RPMI8226 (cell line): ENCODE results near the gene INPP5A.
"Not testable (repeated sequence)": the region's sequence is repeated elsewhere in the genome, so short reads cannot be mapped to it uniquely, and the experiment has no call there.

ENCODE experiments used
- DNase-seq: peaks from one replicate; pipeline ENCODE4 v3.0.0-alpha.2; 2015

Gene INPP5A

DNA sequence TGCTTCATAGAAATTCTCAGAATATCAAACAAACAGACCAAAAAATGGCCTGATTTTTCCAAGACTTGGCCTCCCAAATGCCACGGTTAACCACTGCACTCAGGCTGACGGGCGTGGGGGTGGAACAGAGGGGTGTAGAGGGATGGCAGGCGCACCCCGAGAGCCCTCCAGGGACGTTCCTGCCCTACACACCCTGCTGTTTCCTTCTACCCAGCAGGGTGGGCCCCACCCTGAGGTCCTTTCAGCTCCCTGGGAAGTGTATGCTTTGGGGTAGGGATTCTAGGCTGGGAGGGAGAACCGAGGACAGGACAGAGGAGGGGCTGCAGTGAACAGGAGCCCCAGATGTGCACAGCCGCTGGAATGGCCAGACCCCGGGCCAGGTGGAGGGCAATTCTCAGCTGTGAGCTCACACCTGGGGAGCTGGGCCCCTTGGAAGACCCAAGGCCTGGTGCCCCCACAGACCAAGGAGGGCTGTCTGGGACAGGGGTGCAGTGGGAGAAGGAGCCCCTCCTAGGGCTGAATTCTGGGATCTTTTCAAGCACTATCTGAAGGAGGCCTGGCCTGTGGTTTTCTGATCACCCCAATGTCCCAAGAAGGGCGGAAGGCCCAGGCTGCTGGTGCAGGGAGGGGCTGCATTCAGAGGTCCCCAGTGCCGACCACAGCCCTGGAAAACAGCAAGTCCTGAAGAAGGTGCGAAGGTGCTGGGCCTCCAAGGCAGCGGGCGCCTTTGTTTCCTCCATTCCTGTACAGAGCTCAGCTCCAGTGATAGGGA, 32.9 kb upstream of the INPP5A start:
- DNase-seq, result no peak

DNA sequence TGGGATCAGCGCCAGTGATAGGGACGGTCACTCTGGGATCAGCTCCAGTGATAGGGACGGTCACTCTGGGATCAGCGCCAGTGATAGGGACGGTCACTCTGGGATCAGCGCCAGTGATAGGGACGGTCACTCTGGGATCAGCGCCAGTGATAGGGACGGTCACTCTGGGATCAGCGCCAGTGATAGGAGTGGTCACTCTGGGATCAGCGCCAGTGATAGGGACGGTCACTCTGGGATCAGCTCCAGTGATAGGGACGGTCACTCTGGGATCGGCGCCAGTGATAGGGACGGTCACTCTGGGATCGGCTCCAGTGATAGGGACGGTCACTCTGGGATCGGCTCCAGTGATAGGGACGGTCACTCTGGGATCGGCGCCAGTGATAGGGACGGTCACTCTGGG, 32.0 kb upstream of the INPP5A start:
- DNase-seq, result not testable (repeated sequence)

DNA sequence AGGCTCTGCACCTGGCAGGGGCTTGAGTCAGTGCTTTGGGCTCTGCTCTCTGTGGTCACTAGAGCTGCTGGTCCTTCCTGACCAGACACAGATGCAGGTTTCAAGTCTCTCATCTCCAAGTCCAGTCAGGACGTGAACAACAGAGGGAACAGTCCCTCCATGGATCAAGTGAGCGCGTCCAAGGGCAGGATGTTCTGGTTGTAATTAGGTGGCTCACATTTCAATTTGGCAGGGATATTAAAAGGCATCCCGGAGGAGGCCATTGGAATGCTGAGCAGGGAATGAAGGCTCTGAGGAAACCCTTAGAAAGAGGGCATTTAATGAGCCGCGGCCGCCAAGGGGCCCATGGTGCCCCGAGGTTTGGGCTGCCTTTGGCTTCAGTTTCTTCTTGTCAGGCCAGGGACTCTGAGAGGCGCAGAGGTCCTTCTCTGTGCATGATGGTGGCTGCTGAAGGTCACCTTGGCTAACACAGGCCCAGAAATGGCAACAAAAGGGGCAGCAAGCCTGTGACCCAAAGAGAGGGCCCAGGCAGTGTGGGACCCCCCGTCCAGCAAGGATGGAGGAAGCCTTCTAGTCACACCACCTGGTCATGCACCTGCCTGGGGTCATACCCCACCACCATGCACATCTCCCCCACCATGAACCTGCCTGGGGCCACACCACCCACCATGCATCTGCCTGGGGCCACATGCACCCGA, 30.7 kb upstream of the INPP5A start:
- DNase-seq, result no peak

DNA sequence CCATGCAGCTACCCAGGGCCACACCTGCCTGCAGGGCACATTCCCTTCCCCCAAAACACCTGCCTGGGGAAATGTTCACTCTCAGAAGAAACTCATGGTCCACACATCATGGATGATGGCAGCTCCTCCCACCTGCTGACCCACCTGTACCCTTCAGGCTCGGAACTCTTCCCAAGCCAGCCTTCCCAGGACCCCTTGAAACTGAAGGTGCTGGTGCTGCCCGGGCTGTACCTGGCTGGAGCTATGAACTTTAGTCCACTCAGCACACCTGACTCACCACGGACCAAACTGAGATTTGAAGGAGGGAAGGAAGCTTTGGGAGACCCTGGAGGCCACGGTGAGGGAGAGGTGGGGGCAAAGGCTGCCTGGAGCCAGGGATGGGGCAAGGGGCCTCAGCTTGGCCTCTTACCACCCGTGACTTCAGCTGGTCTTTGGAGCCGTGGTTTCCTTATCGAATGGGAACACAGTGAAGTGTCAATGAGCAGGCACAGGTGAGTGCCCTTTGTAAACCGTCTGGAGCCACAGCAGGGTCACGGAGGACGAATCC, 30.1 kb upstream of the INPP5A start:
- DNase-seq, result no peak

DNA sequence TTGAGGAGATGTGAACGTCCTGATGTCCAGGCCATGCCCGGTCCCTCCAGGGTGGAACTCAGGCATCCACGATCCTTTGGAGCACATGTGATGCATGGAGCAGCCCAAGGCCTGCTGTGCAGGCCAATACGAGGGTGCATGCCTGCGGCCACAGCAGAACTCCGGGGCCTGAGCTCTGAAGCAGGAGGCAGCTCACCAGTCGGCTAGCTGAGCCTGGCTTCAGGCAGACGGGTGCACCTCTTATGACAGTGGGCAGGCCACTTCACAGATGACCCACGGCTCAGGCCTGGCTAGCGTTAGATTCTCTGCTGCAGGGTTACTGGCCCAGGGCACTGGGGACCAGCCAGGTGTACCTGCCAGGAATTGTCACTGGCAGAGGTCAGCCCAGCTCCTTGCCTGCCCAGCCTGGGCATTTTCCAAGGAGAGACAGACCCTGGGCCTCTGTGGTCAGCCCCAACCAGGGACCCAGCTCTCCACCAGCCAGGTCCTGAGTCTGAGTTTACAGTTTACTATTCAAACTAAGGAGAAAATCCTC, 29.6 kb upstream of the INPP5A start:
- DNase-seq, result no peak

DNA sequence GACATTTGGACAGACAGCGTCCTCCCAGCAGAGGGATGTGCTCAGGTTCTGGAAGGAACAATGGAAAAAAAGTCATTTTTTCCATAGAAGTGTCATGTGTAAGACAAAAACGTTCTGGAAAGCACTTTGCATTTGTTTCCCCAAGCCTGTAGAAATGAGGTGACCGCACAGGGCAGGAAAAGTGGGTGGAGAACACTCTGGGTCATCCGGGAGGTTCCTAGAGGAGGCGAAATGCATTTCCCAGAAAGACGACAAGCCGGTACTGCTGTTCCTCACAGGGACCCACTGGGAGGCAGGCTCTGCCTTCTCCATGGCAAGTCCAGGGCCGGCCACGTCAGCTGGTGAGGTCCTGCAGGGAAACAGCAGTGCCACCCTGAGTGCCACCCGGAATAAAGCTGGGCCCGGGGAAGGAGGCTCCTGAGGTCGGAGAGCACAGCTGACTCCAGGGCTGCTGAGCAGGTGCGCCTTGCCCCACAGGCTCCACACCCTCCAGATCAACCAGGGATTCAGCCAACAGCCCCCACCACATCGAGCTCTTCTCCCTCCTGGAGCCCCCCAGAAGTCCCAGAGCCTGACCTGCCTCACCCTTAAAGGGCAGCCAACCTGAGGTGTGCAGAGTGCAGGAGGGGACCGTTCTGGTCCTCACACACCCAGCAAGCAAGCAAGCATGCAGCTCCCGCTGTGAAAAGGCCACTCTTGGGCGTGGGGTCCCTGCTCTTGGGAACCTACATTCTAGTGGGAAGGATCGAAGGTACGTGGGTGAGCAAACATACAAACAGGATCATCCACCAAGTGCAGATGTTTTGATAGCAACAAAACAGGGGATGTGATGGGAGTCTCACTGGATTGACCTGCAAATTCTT, 28.8 kb upstream of the INPP5A start:
- no peak for DNase-seq

DNA sequence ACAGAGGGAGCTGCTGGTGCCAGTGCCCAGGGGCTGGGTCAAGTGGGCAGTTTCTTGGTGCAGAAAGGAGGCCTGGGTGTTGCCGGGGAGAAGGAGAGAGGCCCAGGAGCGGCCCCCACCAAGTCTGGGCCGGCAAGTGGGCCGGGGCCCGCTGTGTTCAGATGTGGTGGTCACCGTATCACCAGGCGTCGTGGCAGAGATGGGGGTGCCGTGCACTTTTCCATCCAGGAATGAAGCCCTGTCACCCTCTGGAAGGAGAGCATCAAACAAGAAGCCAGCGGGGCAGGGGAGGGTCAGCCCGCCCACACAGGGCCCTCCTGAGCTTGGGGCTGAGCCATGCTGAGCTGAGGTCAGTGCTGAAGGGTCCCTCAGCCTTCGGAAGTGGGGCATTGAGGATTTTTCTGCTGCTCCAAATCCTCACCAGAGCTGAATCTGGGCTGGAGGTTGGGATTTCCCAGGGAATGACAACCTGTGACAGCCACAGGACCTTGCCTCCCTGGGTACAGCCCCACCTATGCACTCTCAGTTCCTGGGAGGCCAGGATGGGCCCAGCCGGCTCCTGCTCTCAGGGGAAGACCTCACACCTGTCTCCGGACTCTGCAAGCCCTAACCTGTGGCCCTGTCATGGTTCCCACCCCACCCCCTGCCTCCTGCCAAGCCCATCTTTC, 27.9 kb upstream of the INPP5A start:
- no peak for DNase-seq

DNA sequence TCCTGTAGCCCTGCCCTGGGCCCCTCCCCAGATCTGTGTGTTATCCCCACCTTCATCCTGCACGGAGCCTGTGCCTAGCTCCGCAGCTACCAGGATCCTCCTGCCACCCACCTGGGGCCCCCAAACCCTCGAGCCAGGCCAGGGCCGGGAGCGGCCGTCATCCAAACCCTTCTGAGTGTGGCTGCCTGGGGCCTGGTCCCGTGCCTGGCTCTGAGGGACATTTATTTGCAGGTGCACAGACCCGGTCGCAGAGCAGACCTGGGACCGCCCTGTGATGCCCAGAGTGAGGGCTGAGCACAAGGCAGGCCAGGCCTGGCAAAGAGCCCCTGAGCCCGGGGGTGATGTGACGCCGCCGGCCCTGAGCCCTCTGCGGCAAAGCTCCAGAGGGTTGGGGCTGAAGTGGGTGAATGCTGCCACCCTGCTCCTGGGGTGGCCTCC, 27.4 kb upstream of the INPP5A start:
- no peak for DNase-seq

DNA sequence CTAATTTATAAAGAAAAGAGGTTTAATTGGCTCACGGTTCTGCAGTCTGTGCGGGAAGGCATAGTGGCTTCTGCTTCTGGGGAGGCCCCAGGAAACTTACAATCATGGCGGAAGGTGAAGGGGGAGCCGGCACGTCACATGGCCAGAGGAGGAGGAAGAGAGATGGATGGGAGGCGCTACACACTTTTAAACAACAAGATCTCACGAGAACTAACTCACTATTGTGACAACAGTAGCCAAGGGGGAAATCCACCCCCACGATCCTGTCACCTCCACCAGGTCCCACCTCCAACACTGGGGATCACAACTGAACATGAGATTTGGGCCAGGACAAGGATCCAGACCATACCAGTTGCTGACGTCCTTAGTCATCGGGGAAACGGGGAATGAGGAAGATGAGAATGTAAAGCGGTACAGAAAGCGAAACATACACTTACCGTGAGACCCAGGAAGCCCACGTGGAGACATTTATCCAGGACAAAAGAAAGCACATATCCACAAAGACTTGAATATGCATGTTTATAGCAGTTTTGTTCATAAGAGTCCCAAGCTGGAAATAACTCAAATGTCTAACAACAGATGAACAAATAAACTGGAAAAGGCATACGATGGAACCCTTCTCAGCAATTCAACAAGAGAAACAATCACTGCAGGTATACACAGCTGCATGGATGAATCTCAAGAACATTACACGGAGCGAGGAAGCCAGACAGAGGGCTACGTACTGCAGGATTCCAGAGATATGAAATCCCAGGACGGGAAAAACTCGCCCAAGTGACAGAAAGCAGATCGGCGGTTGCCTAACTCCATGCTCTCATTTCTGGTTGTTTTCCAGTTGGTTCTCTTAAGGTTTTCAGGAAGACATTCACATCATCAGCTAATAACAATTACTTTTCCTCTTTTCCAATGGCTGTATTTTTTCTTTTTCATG, 26.2 kb upstream of the INPP5A start:
- DNase-seq, result no peak

DNA sequence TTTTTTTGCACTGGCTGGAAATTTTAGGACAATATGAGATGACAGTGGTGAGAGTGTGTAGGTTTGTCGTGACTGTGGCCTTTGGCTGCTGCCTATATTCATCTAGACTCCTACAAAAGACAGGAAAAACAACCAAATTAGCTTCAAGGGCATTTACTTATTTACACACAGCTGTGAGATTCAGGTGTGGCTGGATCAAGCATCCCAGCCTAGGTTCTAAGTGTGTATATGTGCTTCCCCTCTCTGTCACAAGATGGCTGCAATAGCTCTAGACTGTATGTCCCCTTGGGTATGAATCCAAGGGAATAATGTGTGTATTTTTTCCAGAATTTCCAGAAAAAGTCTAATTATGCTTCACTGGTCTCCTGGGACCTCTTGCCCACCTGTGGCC, 25.5 kb upstream of the INPP5A start:
- DNase-seq, result no peak

DNA sequence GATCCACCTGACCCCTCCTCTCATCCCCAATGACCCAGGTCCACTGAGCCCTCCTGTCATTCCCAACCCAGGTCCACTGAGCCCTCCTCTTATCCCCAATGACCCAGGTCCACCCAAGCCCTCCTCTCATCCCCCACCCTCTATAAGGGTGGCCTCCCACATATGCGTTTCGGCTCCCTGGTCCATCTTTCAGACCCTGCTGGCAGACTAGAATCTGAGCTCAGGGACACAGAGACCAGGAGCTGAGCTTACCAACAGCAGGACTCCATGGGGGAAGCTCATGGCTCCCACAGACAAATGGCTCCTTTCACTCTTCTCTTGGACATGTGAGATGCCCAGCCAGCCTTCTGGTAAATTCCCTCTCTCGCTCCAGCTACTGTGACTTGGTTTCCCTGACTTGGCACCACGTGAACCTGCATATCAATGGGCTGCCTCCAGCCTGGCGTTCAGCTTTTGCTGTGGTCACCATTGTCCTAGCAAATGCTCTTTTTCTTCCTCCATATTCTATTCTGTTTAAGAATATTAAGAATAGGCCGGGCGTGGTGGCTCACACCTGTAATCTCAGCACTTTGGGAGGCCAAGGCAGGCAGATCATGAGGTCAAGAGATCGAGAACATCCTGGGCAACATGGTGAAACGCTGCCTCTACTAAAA, 24.8 kb upstream of the INPP5A start:
- no peak for DNase-seq

DNA sequence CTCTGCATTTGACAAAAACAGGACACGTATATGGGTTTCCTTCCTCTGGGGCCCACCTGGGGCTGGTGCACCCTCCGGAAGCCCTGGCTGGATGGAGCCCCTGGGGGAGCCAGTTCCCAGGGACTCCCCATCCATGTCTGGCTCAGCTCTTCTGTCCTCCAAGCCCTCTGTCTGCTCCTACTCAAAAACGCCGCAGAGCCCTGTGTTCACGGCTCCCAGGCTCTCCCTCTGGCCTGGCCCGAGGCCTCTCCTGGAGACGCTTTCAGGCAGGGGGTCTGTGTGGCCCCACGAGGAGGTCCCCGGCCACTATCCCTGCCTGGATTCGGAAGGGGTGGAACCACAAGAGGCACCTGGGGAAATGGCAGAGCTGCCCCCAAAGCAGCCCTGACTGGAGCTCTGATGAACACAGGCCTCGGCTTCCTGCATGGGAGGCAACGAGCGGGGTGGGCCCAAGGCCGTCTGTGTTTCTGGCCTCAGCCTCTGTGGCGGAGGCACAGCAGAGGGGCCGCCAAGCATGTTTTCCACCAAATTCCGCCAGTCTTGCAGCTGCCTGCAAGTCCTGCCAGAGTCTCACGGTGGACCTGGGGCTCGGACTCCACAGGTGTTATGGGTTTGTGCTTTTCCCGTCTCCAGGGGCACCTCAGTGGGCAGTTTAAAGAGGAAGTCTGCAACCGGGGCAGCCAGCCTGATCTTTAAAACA, 22.6 kb upstream of the INPP5A start:
- no peak for DNase-seq

DNA sequence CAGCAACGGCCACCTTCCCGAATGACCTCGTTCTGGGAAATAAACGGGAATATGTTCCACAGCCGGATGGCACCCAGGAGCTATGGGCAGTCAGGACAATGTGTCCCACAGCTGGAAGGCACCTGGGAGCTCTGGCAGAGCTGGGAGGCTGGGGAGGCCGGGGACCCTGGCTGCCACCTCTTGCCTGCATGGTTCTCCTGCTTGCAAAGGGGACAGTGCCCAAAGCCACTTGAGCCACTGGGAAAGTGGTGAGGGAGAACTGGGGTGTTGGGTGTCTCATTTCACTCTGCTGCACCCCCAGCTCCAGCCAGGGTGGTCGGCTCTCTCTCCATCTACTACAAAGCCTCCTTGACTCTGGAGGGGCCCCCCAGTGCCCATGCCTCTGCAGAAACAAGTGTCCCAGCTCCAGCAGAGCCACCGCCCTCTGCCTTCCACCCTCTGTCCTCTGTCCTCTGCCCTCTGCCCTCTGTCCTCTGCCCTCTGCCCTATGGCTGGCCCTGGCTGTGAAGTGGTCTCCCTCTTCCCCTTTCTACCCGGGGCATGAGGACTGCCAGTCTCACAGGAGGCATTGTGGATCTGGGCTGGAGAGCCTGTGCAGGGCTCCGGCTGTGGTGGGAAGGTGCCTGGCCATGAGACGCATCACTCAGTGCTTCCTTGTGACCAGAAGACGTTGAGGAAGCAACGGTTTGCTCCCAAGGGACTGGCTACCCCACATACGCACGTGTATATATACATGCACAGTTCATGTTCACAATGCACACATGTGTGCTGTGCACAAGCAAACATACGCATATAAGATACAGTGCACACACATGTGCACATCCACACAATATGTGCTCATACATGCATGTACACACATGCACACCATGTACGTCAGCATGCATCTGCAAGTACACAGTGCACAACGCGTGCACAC, 21.5 kb upstream of the INPP5A start:
- no peak for DNase-seq

DNA sequence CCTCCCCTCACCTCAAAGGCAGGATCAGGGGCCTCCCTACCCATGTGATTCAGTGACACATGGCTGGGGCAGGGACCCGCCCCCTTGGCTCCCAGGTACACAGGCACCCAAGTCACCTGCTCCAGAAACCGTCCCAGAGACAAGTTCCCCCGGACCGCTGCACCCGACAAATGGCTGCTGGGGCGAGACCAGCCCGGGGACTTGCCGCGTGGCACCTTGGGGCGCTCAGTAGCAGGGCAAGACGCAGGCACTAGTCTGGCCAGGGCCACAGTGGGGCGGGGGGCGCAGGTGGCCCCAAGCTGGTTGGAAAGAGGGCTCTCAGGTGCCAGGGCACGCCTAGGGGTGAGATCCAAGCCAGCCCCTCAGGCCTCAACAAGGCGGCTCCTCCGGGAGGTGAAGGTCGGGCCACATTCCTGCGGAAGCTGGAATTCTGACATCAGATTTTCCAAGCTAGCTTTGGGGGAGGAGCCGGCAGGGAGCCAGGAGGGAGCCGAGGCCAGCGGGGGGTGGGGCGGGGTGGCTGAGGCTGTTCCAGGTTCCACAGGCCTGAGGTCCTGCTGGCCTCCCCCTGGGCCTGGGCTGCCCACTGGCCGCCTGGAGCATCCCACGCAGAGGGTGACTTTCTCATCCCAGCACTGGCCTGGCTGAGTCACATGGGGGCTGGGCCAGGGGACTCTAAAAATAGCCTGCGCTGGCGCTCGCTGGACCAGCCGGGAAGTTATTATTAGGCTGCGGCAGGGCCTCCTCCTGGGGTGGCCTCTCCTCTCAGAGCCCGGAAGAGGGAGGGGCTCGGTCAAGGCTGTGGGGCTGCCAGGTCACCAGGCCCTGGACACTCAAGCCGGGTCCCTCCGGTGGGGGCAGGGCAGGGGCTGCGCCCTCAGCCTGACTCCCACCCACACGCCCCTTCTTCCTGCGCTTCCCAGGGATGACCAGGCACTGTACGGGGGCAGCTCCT, 20.5 kb upstream of the INPP5A start:
- DNase-seq, result peak; percentile 56

DNA sequence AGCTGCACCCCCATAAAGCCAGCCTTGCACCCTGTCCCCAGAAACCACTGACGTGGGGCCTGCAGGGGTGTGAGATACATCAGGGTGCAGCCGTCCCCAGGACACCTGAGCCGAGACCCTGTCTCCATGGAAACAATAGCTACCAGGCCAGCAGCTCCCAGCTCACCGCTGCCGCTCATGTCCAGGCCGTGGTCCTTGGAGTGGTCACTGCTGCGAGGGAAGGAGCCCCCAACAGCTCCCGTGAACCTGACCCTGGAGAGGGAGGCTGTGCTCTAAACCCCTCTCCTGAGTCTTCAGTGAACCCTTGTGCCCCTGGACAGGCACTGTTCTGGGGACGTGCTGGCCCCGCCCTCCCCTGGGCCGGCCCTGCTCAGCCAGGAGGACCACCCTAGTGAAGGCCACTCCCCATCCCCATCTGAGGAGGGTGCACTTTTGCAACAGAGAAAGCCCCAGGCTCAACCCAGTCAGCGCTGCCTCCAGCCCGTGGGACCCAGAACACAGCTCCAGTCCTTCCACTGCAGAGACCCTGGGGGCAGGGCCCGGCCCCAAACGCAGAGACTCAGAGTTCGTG, 19.6 kb upstream of the INPP5A start:
- no peak for DNase-seq

DNA sequence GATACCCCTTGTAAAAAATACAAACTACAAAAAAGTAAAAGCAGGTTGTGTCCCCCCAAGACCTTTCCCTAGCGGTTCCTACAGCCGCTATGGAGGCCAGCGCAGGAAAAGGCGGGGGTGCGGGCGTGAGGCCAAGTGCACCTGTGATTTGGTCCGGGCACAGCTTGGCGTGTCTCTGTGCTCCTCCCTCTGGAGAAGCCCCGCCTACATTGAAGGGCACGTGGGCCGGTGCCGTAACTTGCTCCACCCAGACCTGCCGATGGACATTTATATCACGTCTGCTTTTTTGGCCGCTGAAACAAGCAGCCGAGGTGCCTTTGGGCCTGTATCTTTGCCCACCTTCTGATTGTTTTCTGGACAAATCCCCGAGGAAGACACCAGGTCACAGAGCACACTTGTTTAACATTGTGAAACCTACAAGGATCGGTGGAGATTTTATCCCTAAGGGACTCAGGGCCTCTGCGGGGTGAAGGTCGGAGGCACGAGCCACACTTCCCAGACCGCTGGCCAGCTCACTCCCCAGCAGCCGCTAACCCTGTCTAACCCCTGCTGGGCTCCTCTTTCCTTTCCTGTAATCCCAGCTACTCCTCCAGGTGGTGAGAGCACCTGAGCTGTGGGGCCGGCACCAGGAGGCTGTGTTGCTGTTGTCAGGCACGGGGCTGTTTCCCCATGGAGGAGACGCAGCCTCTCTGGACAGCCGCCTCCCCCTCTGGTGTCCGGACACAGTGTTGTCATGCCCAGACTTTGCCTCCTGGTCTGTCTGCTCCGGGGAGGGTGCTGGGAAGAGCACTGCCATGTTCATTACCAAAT, 18.8 kb upstream of the INPP5A start:
- peak; percentile 78 for DNase-seq
